Left renal pelvis (tissue), 4 donors: ENCODE measurements around the gene SEZ6L. TPM values are rescaled to one million over a fixed set of nuclear protein-coding genes. Genes with fewer than 3 reads are reported as not detected.

Source experiments
- DNase-seq, 4 donors: peaks; one replicate each; pipeline ENCODE4 v3.0.0-alpha.2; 2013; ENCODE audit warnings: low read depth in 4 of 4, low spot score in 3 of 4
- polyA plus RNA-seq, 4 donors: library from polyadenylated mRNA; unstranded; fragments of 120-200 nt; gene quantifications; one replicate each; pipeline ENCODE4 v1.2.1, GENCODE V29; 2013; ENCODE audit not compliant: insufficient read length in 4 of 4

Gene SEZ6L
- polyA plus RNA-seq, 4 donors, result 0.13 to 1.3 (median 0.38) TPM

DNA sequence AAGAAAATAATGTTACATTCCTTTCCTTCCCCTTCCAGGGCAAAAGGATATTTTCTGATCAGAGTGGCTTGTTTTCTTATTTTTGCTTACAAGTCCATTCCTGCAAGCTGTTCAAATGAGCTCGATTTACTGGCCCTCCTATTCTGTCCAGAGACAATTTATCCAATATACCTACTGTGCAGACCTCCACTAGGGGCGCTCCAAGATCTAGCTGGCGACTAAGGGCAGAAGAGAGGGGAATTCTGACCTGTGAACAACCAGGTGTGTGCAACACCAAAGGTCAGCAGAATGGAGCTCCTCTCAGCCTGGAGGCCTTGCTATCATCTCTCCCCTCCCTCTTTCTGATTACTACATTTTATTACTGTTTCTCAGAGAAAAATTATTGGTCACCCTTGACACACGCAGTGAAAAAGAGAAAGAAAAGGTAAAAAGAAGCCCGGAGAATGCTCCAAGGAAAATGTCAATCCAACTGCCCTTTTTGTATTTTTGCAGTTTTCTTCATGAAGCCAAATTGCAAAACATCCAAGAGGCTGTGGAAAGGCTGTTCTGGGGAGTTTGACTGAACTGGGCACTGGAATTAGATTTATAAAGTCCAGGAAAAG lies 3.2 kb downstream of the SEZ6L start:
- DNase-seq, result no peak

DNA sequence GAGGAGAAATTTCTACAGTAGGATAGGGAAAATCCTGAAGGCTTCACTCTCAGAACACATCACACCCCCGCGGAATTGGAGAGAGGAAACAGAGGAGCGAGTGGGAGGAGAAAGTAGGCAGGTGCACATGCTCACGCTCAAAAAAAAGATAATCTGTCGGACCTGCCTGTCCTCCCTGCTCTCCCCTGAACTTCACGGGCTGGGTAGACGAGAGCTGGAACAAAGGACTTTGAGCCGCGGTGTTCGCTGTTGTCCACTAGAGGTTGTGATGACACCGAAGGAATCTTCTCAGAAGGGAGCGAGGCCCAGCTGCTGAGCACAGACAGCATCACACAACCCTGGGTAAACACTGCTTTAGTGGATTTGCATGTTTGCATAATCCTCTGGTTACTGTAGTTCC lies 5.0 kb downstream of the SEZ6L start:
- DNase-seq, result no peak

GRCh38 chr22:26182723-26183122 lies 13.5 kb downstream of the SEZ6L start:
- peak in 1 of 4 donors; percentile 5 for DNase-seq

DNA sequence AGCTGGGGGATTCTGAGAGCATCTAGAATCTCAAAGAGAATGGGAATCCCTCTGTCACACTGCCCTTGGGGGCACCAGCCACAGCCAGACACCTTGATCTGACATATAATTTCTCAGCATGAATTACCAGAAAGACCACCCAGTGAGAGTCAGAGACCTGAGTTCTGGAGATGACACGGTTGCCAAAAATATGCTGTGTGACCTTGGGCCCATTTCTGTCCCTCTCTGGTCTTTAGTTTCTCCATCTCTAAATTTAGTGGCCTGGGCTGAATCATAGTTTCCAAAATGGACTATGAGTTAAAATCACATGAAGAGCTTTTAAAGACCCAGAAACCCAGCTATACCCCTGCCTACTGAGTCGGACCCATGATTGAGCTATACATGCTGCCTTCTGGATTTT lies 15.9 kb downstream of the SEZ6L start:
- DNase-seq, result no peak

- DNase-seq, result no peak
Observed at GRCh38 chr22:26188341-26188740, 19.1 kb downstream of the SEZ6L start.

DNA sequence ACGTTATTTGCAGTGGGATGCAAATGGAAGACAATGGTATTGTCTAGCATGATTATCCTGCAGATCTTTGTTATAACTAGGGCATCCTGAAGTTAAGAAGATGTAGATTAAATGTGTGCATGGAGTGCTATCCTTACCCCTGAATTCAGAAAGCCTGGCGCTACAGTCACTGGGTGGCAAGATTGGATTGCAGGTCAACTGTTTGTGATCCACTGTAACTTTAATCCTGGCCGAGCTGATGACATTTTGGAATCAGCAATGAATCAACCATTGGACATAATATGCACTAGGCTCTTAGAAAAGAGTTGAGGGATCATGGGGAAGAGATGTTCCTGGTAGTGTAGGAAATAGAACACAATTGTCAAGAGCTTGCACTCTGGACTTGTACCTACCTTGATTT lies 25.1 kb downstream of the SEZ6L start:
- DNase-seq, result no peak

DNA sequence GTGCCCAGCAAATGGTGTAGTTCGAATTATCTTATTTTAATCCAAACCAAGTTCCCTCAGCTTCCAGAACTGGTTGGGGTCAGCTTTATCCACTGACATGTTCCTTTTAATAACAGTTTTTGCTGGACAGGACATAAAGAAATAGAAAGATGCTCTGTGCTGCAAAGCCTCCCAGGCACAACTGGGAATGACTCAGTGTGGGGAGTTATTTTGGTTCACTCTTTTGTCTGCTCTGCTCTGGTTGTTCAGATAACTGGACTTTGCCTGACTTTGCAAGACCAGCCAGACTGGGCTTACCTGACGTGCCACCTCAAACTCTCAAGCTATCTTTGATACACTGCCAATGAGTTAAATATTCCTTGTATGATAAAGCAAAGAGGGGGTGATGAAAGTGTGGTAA lies 25.6 kb downstream of the SEZ6L start:
- no peak for DNase-seq

- DNase-seq, result no peak
Observed at GRCh38 chr22:26196657-26197056, 27.4 kb downstream of the SEZ6L start.

GRCh38 chr22:26197425-26197824 lies 28.2 kb downstream of the SEZ6L start:
- no peak for DNase-seq

- DNase-seq, result no peak
Observed at GRCh38 chr22:26199665-26200064, 30.4 kb downstream of the SEZ6L start.

GRCh38 chr22:26202280-26202924 lies 33.1 kb downstream of the SEZ6L start:
- no peak for DNase-seq

- no peak for DNase-seq
Observed at GRCh38 chr22:26205494-26205893, 36.2 kb downstream of the SEZ6L start.

DNA sequence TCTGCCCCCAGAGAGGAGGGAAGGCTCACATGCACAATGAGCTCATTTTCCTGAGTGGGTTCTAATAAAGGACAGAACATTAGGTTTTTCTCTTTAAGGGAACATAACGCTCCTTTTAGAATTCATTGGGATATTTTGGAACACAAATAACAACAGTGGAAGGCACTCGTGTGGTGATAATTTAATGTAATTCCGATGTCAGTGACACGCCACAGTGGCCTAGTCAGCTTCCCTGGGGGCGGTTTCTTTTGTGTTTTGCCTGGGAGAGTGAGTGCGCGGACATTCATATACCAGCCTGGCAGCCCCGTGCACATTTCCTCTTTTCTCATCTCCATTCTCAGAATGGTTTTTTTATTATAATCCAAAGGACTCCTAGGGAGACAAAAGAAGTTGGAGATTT lies 41.1 kb downstream of the SEZ6L start:
- DNase-seq, result no peak

GRCh38 chr22:26213826-26214225 lies 44.6 kb downstream of the SEZ6L start:
- DNase-seq, result no peak

DNA sequence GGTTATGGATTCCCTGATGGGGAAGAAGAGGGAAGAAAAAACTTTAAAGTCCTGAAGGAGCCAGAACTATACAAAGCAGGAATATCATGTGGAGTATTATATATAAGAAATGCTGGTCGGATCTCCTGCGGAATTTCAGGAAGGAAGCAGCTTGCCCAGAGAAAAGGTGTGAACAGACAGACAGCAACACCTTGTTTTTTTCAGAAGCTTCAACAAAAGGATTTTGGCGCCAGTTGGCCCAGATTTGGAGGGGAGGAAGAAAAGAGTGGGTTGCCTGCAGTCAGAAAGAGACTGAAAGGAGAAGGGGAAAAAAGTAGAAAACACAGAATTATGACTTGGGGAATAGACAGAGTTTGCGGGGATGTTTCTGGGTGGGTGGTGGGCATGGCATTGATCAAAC lies 45.2 kb downstream of the SEZ6L start:
- no peak for DNase-seq

DNA sequence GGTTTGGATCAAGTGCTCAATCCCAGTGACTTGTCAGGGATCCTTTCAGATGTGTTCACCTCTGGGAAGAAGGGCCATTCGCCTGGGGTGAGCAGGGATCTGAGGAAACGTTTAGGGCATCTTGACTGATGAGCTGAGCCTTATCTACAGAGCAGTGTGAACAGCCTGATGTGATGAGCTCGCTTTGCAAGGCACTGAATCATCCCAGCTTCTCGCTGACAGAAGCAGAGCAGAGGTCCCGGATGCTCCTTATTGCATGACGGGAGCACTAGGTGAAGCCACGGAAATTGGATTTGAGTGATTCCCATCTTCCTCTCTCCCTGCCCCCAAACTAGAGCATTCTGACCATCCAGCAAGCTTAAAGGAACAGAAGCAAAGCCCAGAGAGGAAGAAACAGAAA lies 46.5 kb downstream of the SEZ6L start:
- no peak for DNase-seq

- no peak for DNase-seq
Observed at GRCh38 chr22:26225207-26225606, 55.9 kb downstream of the SEZ6L start.

GRCh38 chr22:26226538-26227297 lies 57.5 kb downstream of the SEZ6L start:
- DNase-seq, result no peak

- no peak for DNase-seq
Observed at GRCh38 chr22:26229910-26230309, 60.6 kb downstream of the SEZ6L start.

DNA sequence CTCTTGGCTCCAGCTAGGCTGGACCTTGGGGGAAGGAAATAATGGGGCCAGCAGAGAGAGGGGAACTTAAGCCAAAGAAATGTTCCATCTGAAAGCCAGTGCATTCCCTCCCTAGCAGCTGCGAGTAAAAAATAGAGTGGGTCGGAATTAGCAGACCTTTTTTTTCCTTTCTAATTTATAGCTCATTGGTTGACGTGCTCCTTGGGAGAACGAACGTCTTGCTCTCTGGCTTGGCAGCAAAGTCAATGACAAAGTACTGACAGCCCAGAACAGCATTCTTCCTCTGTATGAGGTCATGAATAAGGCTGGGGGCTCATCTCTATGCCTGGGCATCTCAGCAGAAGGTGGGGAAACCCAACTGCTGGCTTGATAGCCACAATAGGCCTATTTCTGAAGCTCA lies 65.0 kb downstream of the SEZ6L start:
- DNase-seq, result no peak

DNA sequence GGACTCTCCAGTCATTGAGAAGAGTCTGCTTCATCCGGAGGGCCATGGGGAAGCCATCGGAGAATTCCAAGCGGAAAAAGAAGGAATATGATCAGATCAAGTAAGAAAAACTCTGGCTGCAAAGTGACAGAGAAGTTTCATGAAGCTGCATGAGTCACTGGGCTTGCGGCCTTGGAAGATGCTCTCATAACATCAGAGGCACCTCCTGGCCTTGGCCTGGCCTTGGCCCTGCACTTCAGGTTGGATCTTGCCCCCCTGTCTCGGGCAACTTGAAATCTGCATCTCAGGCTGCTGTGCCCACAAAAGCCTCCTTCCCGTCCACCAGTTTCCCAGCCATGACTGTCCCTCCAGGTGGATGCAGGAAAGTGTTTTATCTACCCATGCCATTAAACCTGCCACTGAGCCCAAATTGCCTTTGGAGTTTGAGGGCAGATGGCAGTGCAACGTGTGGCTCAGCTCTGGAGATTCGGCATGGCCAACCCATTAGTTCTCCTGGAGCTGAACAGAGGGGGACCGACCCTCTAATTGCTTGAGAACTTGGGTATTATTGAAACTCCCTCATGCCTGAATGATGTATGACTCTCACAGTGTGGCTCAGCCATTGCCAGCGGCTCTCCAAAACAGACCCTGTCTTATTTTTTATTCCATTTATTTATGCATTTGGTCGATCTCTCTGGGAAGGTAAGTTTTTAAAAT lies 66.7 kb downstream of the SEZ6L start:
- no peak for DNase-seq
